Measurements from ENCODE around the gene MDM1.

GRCh38 chr12:68304626-68305025 lies 27.5 kb downstream of the MDM1 start:
- no peak for TF ChIP-seq POLR2AphosphoS5 (IDR thresholded peaks at IDR 0.05; ENCODE audit: low read depth, low read length)
- TF ChIP-seq POLR2A (IDR thresholded peaks at IDR 0.05; ENCODE audit: low read depth, low read length), result no peak

Data from GM12891 (cell line).